Amniotic epithelial cell (primary cell): ENCODE results near the gene VARS1.

Source experiments
- DNase-seq: peaks from one replicate; pipeline ENCODE4 v3.0.0-alpha.2; 2010; ENCODE audit warnings: low read depth

VARS1 gene

DNA sequence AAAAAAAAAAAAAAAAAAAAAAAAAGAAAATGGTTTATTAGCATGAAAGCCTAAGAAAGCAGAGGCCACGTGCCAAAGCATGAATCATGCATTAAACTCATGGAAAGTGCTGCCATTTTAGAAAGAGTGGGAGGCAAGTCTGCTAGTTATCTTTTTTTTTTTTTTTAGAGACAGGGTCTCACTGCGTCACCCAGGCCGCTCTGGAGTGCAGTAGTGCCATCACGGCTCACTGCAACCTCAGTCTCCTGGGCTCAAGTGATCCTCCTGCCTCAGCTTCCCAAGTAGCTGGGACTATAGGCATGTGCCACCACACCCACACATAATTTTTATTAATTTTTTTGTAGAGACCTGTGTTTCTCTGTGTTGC lies 23.6 kb downstream of the VARS1 start:
- DNase-seq, result peak; percentile 39

DNA sequence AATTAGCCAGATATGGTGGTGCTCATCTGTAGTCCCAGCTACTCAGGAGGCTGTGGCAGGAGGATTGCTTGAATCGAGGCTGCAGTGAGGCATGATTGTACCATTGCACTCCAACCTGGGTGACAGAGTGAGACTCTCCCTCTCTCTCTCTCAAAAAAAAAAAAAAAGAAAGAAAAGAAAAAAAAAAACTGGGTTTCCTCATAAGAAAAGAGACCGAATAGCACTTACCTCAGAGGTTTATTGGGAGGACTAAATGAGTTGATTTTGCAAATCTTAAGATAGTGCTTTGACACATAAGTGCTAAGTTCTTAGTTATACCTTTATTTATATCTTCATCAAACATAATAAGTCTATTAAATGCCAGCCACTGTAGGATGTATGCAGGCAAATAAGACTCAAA lies 24.7 kb downstream of the VARS1 start:
- no peak for DNase-seq

DNA sequence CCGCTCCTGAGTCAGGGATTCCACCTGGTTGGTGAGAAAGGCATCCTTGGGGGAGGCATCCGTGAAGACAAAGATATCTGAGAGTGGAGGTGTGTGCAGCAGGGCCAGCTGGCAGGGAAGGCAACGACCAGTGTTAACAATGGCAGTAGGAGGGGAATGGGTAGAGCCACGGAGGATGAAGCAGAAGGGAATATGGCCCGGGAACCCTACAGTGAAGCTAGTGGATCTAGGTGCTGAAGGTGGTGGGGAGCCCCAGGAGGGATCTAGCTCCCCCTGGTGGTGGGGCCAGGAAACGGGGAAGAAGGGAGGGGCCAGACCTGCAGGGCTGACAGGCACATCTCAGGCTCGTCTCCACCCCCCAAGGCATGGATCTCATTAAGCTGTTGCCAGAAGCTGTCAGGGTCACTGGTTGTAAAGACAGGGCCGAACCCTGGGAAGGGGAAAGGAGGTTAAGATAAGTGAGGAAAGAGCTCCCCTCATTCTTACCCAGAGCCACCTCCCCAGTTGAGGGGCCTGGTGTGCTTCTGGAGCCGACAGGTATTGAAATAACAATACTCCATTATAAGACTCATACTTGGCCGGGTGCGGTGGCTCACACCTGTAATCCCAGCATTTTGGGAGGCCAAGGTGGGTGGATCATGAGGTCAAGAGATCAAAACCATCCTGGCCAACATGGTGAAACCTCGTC lies 25.7 kb downstream of the VARS1 start:
- DNase-seq, result peak; percentile 52

DNA sequence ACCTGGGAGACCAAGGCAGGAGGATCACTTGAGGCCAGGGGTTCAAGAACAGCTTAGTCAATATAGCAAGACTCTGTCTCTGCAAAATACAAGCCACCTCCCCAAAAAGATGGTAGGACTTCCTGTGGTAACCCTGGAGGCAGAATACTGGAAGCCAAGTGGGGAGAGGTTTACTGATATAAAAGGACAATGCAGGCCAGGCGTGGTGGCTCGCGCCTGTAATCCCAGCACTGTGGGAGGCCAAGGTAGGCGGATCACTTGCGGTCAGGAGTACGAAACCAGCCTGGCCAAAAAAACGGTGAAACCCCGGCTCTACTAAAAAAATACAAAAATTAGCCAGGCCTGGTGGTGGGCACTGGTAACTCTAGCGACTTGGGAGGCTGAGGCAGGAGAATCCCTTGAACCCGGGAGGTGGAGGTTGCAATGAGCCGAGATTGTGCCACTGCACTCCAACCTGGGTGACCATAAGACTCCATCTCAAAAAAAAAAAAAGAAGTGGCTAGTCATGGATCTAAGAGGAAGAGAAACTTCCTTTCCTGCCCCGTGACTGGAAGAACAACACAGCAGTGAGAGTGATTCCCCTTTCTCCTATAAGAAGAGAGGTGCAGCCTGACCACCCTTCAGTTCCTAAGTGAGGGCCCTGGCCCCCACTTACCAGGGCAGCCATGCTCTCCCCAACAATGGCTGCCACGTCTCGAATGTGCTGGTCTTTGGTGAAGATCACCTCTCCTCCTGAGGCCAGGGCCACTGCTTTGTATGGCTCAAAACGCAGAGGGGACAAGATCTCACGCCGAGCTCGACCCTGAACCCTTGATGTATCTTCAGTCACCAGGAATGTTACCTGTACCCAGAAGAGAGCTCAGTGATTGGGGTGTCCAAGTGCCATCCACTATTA lies 26.9 kb downstream of the VARS1 start:
- no peak for DNase-seq

DNA sequence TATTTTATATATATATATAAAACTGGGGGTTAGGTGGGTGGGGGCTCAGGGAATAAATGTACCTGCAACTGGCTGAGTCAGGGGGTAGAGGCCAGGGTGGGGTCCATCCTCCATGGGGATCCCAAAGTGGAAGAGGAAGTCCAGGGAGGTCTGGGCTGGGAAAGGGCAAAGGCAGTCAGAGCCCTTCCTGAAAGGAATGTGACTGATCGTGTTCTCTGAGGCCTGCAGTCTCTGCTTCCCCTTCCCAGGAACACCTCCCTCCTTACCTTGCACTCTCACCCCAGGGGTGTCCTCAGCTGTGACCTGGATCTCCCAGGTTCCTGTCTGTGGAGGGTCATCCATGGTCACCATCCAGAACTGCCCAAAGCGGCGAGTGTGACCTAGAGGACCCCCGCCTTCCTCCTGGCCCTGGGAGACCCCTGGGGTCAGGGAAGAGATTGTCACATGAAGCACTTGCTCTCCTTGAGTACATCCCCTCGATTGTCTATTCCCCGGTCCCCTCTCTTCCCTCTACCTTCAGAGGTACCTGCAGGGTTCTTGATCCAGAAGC lies 28.4 kb downstream of the VARS1 start:
- DNase-seq, result no peak

DNA sequence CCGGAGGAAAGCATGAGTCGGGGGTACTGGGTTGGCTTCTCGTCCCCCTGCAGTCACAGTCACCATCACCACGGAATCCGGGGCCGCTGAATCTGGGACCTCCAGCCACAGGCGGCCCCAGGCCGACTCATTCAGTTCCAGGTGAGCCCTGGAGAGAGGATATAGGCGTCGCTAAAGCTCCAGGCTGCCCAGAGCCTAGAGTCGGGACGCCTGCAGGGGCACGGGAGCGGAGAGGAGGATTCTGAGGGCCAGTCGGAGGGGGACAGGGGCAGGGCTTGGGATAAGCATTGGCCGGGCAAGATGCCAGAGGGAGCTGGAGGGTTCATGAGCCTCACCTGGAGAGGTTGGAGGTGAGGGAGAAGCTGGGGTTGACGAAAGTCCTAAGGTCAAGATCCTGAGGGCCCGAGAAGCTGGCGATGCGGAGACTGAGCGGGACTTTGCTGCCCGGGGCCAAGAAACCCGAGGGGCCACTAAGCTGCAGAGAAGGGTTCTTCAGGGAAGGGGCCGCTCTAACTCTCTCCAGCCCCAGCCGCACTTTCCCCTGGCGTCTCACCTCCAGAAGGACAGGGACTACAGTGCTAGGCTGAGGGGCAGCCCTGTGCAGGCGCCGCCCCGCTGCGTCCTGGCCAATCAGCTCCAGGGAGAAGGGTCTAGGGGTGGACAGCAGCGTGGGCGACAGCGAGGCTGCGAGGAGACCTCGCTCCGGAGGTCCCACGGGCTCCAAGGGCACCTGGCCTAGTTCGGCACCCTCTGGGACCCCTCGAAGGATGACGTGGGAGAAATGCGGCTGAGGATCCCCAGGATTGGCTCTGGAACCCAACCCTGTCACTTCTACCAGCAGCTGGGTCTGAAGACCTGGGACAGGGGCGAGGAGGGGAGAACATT lies 29.4 kb downstream of the VARS1 start:
- DNase-seq, result no peak

DNA sequence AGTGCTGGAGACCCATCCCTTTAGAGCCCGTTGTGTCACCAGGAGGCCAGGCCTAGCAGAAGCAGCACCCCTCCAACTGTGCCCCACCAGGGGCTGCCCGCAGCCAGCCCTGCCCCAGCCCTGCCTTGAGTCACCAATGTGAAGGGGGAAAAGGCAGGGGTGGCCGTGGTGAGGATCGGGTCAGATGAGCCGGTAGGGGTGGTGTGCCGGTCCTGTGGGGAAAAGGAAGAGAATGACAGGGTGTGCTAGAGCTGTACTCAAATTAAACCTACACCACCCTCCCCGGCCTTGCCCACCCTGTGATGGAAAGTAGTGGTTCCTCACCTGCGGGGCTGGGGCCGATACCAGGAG lies 30.0 kb downstream of the VARS1 start:
- no peak for DNase-seq

DNA sequence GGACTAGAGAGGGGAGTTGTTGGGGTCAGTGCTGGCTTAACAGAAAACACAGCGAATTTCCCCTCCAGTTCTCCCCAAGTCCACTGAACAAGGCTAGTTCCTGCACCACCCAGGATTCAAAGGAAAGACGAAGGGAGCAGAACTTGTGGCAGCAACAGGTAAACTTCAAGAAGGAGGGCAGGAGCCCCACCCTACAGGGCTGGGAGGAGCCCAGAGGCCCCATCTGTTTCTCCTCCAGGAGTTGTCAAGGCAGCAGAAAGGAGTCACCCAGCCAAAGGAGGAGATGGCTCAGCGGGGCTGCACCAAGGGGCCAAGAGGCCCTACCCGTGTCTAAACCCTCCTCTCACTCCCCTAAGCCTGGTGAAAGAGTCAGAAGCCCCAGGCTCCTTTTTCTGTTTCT lies 31.4 kb downstream of the VARS1 start:
- DNase-seq, result no peak

DNA sequence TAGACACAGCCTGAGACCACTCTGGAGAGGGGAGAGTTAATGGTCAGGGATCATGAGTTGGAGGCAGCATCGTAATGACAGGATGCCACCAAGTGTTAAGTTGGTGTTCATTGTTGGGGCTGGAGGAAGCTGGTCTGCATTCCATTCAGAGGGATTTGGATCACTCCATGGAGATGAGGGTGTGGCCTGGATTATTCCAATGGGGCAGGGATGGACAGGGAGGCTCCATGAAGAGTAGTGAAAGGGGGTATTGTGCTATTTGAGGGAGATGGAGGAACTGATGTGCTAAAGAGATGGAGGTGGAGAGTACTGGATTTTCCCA lies 32.0 kb downstream of the VARS1 start:
- no peak for DNase-seq

DNA sequence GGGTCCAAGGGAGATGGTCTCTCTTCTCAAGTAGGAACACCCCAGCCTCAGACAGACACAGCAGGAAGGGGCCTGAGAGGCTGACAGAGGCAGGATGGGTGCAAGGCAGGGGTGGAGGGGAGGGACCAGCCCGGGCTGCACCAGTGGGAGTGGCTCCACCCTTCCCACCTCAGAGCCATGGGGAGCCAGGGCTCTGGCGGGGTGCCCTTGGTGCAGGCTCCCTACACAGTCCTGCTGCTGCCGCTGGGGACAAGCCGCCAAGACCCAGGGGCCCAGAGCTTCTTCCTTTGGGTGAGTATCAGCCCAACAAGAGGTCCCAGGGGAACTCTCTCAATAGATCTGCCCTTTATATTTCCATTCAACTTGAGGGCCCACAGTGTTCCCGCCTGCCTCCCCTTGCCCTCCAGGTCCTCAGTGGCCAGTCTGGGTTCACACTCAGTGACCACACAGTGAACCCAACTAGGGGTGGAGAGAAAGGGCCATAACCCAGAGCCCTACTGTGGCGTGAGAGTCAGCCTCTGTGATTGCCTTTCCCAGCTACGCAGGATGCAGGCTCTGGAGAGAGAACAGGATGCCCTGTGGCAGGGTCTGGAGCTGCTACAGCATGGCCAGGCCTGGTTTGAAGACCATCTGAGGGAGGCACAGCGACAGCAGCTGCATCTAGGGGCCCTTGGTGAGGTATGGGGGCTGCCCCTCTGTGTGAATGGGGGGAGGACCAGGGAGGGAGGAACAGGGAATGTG lies 32.5 kb downstream of the VARS1 start:
- DNase-seq, result no peak

DNA sequence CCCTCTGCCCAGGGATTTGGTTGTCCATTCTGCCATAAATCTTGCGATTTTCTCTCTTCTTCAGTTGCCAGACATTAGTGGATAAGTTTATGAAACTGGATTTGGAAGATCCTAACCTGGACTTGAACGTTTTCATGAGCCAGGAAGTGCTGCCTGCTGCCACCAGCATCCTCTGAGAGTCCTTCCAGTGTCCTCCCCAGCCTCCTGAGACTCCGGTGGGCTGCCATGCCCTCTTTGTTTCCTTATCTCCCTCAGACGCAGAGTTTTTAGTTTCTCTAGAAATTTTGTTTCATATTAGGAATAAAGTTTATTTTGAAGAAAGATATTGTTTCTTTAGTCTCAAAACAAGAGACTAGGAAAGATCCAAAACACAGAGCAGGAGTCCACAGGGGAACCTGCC lies 33.2 kb downstream of the VARS1 start, which contains the start of gene SAPCD1:
SAPCD1 (plus strand) TSS at position 301 of the 400 bp plus-strand sequence. CDS start 399 bp downstream, outside the sequence.
- no peak for DNase-seq

DNA sequence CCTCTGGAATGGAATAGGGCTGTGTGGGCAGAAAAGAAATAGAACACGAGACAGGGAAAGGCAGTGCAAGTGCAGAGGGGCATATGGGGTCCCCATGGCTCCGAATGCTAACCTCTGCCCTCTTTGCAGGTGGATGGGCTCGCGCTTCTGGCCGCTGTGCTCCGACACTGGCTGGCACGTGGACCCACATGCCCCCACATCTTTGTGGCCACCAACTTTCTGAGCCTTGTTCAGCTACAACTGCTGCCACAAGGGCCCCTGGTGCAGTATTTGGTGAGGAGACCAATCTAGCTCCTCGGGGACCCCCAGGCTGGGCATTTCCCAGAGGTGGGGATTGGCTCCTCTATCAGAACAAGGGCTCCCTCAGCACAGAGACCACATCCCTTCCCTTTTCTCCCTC lies 34.2 kb downstream of the VARS1 start:
- DNase-seq, result no peak

DNA sequence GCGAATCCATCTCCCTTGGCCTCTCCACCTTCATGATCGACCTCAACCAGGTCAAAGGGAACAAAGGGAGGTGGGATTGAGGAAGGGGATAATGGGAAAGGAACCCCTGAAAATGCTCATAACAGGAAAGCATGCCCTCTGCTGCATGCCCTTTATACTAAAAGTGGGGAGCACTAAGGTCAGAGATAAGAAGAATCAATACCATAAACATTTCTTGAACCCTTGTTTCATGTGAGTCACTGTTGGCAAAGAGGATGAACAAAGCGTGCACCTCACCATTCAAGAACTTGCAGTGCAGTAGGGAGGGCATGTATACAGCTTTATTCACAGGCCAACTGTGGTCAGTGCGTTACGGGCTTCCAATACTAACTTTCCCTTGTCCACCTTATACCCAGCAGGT lies 34.8 kb downstream of the VARS1 start:
- DNase-seq, result no peak

DNA sequence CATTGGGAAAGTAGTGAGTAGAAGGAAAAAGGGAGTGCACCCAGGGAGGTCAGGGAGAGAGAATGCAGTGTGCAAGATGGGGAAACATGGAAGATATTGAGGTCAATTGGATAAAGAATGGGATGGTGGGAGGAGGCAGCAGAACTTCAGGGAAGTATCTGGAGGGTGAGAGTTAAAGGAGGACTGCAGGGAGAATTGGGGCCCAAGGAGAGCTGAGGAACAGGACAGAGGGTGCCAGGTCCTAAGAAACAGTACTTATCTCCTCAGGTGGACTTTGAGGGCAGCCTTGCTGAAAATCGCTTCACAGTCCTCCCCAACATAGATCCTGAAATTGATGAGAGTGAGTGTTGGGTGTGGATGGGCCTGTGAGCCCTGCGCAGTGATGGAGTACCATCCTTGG lies 37.3 kb downstream of the VARS1 start:
- no peak for DNase-seq

DNA sequence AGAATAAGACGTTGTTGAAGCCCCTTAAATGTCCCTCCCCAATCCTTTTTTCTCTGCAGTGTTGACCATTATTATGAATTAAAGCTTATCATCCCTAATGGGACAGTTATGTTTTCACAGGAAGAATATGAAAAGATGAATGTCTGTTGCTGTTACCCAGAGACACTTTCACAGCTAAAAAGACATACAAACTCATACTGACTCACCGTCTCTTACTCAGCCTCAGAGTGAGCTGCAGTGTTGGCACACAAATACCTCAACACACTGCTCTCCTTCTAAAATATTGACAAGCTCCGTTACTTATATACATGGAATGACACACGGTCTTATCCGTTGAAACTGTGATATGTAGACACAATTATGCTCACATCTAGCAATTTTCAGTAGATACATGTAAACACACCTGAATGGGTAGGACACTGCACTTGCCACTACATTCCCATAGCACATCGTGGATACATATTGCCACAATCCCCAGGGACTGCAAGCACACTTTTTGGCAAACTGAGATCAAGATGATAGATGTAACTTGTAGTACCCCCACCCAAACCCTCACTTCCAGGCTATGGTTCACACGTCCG lies 42.7 kb downstream of the VARS1 start:
- DNase-seq, result peak; percentile 90

DNA sequence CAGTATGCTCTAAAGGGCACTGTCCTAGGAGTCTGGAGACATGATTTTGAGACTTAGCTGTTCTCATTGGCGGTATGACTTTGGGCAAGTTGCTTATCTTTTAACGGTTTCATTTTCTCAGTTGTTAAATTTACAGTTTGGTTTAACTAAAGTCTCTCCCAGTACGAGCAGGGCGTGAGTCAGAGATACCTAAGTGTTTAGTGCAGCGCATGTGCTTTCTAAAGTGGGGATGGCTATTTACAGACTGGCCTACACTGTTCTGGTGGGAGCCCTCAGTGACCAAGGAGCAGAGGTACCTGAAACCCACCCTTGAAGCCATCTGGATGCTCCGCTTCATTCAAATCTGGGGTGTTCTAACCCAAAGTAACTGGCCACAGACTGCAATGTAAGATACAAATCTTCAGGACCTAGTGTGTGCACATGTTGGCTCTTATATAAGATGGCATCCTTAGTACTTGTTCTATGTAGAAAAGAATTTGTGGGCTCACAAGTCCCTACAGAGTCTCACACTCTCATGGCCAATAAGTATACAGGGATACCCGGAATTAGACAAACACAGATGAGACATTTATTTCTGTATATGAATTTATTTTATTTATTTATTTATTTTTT lies 45.0 kb downstream of the VARS1 start:
- DNase-seq, result peak; percentile 80

DNA sequence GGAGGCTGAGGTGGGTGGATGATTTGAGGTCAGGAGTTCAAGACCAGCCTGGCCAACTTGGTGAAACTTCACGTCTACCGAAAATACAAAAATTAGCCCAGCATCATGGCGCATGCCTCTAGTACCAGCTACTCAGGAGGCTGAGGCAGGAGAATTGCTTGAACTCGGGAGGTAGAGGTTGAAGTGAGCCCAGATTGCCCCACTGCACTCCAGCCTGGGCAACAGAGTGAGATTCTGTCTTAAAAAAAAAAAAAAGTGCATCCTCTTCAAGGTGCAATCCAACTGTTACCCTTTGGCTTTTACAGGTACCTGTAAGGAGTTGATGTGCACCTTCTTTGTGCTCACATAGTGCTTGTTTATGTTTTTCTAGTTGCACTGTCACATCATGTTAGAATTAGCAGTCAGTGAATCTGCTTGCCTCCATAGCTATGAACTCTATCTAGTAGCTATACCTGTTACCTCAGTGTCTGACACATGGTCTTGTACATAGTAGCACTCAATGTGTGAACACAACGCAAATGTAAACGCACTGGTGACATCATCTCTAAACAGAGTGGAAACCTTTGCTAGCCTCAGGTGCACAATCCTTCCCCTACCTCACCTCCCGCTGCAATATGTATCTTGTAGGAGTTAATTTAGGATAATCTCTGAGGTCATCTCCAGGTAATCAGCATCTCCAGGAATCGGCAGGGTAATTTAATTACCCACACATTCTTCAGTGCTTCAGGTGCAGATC lies 46.1 kb downstream of the VARS1 start:
- DNase-seq, result no peak
